ENCODE results near the gene DELE1.

GRCh38 chr5:141903261-141903660 is 20.4 kb upstream of the DELE1 start:
- TF ChIP-seq POLR2A (IDR thresholded peaks at IDR 0.05) (no peak), CTCF (IDR thresholded peaks at IDR 0.05) (no peak)
